Neural cell (in vitro differentiated cells): ENCODE results near the gene CES1.

Experiments
- CTCF ChIP-seq: fragments of 450-650 bp; IDR thresholded peaks from 2 replicates; pipeline ENCODE4 v1.5.1; 2014; ENCODE audit warnings: antibody characterized with exemption, mild to moderate bottlenecking, moderate library complexity; ENCODE audit not compliant: poor library complexity, severe bottlenecking
- EP300 ChIP-seq: fragments of 450-650 bp; conservative IDR thresholded peaks from 2 replicates; pipeline ENCODE4 v1.6.1; 2014; ENCODE audit warnings: antibody characterized with exemption, mild to moderate bottlenecking, moderate library complexity; ENCODE audit not compliant: poor library complexity, severe bottlenecking
- EZH2 ChIP-seq: fragments of 200-600, 300-800 bp; shearing (Covaris generic), sonication (generic); IDR thresholded peaks from 2 replicates; pipeline ENCODE4 v1.6.1; 2014; ENCODE audit warnings: antibody characterized with exemption, low read length, borderline replicate concordance, mild to moderate bottlenecking; ENCODE audit not compliant: insufficient read depth, poor library complexity, severe bottlenecking
- MXI1 ChIP-seq: fragments of 450-650 bp; conservative IDR thresholded peaks from 2 replicates; pipeline ENCODE4 v1.6.1; 2014; ENCODE audit warnings: antibody characterized with exemption, mild to moderate bottlenecking; ENCODE audit not compliant: poor library complexity, severe bottlenecking
- POLR2AphosphoS5 ChIP-seq: IDR thresholded peaks from 2 replicates; pipeline ENCODE4 v1.6.1; 2012
- RAD21 ChIP-seq: fragments of 450-650 bp; conservative IDR thresholded peaks from 2 replicates; pipeline ENCODE4 v1.6.1; 2014; ENCODE audit warnings: antibody characterized with exemption, mild to moderate bottlenecking, moderate library complexity
- SMC3 ChIP-seq: fragments of 450-650 bp; conservative IDR thresholded peaks from 2 replicates; pipeline ENCODE4 v1.6.1; 2014; ENCODE audit warnings: antibody characterized with exemption, mild to moderate bottlenecking, moderate library complexity; ENCODE audit not compliant: poor library complexity
- TAF1 ChIP-seq: IDR thresholded peaks from 2 replicates; pipeline ENCODE4 v1.6.1; 2012; ENCODE audit warnings: low read depth

GRCh38 chr16:55832425-55832772 lies 497 bp downstream of the CES1 start:
- no peak for TF ChIP-seq CTCF
- TF ChIP-seq EZH2, result no peak
- TF ChIP-seq TAF1, result no peak
- no peak for TF ChIP-seq SMC3
- no peak for TF ChIP-seq EP300
- TF ChIP-seq POLR2AphosphoS5, result no peak
- no peak for TF ChIP-seq MXI1
- no peak for TF ChIP-seq RAD21
